Islet precursor cell (in vitro differentiated cells): ENCODE results near the gene MMP27.

ENCODE experiments used
- DNase-seq: peaks from one replicate; pipeline ENCODE4 v3.0.0-alpha.2; 2018

Gene MMP27

DNA sequence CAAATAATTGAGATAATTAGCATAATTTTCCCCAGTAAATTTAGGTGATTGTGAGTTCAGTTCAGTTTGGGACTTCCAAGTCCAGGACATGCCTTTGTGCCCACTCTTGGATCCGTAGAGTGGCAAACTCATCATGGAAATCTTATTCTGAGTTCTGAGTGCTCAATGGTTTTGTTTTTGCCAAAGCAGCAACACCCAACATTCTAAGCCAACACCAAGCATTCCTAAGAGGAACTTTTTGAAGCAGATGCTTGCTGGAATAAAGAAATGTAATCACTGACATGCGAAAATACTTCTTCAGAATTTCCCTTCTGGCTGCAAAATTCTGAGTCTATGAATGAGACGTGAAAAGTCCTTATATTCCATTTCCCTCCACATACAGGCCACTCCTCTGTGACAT is 10.4 kb downstream of the MMP27 start:
- no peak for DNase-seq

GRCh38 chr11:102685754-102686153 is 19.8 kb downstream of the MMP27 start:
- no peak for DNase-seq

DNA sequence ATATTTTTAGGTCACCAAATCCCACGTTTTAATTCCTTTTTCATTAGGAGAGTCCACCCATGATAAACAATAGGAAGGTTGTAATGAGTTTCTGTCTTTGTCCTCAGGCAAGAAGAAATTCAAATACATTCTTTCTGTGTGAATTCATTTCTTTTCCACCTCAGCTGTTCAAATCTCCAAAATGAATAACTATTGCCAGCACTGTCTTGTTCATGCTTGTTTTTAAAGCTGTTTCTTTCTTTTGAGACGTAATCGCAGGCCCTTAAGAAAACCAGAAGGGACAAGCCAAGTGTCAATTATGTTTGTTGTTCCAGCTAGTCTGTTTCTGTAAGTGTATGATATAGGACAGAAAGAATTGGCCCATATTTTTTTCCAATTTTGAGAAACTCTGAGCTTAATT is 20.2 kb downstream of the MMP27 start:
- DNase-seq: no peak

DNA sequence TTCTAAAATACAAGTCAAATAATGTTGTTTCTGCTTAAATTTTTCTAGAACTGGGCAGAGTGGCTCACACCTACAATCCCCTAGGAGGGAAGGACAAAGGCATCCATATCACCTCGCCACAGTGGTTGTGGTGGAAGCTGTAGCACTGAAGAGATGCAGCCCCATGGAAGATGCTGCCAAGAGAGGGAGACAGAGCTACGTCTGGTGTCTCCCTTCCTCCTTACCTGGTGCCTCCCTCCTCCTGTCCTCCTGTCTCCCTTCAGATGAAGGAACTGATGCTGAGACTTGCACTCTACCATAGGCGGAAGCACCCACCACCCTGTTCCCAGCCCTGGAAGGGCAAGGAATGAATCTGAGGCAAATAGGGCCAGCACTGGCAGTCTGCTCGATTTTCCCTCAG is 22.3 kb downstream of the MMP27 start:
- DNase-seq: no peak

GRCh38 chr11:102680945-102681344 is 24.6 kb downstream of the MMP27 start:
- no peak for DNase-seq

GRCh38 chr11:102678022-102678421 is 27.5 kb downstream of the MMP27 start:
- DNase-seq: no peak

DNA sequence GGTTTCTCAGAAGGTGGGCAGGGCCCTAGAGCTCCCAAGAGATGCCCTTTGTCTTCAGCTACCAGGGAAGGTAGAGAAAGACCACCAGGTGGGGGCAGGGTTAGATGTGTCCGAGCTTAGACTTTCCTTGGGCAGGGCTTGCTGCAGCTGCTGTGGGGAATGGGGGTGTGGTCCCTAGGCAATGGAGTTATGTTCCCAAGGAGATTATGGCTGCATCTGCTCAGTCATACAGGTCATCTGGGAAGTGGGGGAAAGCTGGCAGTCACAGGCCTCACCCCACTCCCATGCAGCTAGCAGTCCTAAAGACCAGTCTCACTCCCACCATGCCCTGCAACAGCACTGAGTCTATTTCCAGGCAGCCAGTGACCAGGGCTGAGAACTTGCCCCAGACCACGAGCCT is 29.5 kb downstream of the MMP27 start:
- DNase-seq: no peak

GRCh38 chr11:102669664-102670063 is 35.9 kb downstream of the MMP27 start:
- DNase-seq: no peak

- DNase-seq: peak; percentile 64
Measured at GRCh38 chr11:102666331-102666957, 39.1 kb downstream of the MMP27 start.

- no peak for DNase-seq
Measured at GRCh38 chr11:102664001-102664752, 41.4 kb downstream of the MMP27 start.

- no peak for DNase-seq
Measured at GRCh38 chr11:102662607-102663006, 43.0 kb downstream of the MMP27 start.

- no peak for DNase-seq
Measured at GRCh38 chr11:102661040-102661439, 44.5 kb downstream of the MMP27 start.

DNA sequence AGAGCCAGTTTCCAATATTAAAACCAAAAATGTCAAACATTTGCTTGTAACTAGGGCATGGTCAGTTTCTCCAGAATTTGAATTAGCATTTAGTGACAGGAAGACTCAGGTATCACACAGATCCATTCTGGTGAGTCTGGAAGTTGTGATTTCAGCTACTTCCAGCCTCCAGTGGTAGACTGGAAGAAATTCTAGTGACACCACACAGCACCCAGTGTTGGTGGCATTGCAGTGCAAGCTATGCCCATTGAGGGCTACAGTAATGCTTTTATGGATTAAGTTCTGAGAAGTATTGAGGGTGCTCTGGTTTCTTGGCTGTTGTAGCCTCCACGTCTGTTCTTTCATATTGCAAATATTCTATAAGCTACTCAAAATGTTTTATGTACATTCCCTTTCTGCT is 49.0 kb downstream of the MMP27 start:
- no peak for DNase-seq

GRCh38 chr11:102655547-102655946 is 50.0 kb downstream of the MMP27 start:
- DNase-seq: no peak

DNA sequence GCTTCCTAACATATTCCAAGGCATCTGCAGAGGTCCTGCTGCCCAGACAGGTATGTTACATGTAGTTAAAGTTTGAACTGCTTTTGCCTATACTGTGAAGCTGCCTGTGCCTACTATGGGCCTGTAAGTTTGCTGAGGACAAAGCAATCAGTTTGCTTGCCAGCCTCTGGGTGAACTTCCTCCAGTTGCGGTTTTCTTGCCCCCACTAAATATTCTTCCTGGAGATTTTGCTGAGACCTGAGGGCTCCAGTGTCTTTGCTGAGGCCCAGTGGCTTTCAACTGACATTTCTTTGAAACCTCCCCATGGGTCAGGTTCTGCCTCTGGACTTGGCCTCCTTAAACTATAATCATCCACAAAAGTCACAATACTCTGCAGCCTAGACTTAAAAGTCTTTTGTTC is 50.8 kb downstream of the MMP27 start:
- DNase-seq: no peak

- DNase-seq: no peak
Measured at GRCh38 chr11:102653744-102654291, 51.8 kb downstream of the MMP27 start.

GRCh38 chr11:102647430-102647829 is 58.1 kb downstream of the MMP27 start:
- DNase-seq: no peak

DNA sequence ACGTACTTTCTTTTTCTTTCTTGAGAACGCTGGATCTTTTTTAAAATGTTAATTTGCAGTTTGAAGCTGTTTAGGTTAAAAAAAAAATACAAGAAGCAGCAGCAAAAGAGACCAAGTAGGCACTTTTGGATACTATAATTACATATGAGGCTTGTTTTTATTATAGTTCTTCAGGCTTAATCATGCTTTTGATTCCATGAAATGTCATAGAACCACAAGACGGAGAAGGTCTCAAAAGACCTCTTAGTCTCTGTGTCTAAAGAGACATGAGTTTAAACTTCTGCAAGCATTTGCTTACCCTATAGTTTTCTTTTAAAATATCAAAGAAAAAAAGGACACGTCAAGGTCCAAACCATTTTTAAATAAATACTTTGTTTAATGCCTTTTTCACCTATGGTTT is 61.6 kb downstream of the MMP27 start:
- no peak for DNase-seq
